Activated CD8-positive, alpha-beta T cell treated with anti-CD3 and anti-CD28 coated beads for 36 hours (primary cell): ENCODE results near the gene MOBP. TPM values are rescaled to one million over a fixed set of nuclear protein-coding genes. Genes with fewer than 3 reads are reported as not detected.

ENCODE experiments used
- ATAC-seq: fragments of 200-7000 bp; cut with Tn5 transposase; one replicate; pipeline ENCODE4 v1.10.0; 2021; ENCODE audit warnings: mild to moderate bottlenecking, moderate library complexity
- CTCF ChIA-PET: fragments of 350-600 bp; sonication (Branson Sonifier 250); formaldehyde crosslinking; loops from one replicate; lab custom pipeline; 2021; ENCODE audit warnings: antibody characterized with exemption; lab: Charles Lee
- POLR2A ChIA-PET: fragments of 350-600 bp; sonication (Branson Sonifier 250); formaldehyde crosslinking; loops from one replicate; lab custom pipeline; 2021; ENCODE audit warnings: antibody characterized with exemption; lab: Charles Lee
- DNase-seq: peaks from one replicate; pipeline ENCODE4 v3.0.0-alpha.2; 2020
- H3K27ac Mint-ChIP-seq: one replicate; pipeline ENCODE4 v1.8.0; 2021; ENCODE audit warnings: mild to moderate bottlenecking, mixed read lengths
- H3K27me3 Mint-ChIP-seq: one replicate; pipeline ENCODE4 v1.8.0; 2021; ENCODE audit warnings: mixed read lengths
- H3K36me3 Mint-ChIP-seq: one replicate; pipeline ENCODE4 v1.8.0; 2021; ENCODE audit warnings: low read depth, mixed read lengths
- H3K4me1 Mint-ChIP-seq: one replicate; pipeline ENCODE4 v1.8.0; 2021; ENCODE audit warnings: low read depth, mixed read lengths
- H3K4me3 Mint-ChIP-seq: one replicate; pipeline ENCODE4 v1.8.0; 2021; ENCODE audit warnings: mild to moderate bottlenecking, moderate library complexity, mixed read lengths
- H3K9me3 Mint-ChIP-seq: one replicate; pipeline ENCODE4 v1.8.0; 2021; ENCODE audit warnings: mixed read lengths
- CTCF ChIP-seq: fragments of 200-600 bp; IDR thresholded peaks from one replicate; pipeline ENCODE4 v1.8.0; 2022; ENCODE audit warnings: antibody characterized with exemption, mild to moderate bottlenecking
- intact Hi-C: fragments of 100-400 bp; cut with micrococcal nuclease; formaldehyde crosslinking; loops from one replicate; pipeline ENCODE4 v1.10.0; 2022
- total RNA-seq, 2 experiments: library from RNA; stranded (reverse); gene quantifications; one replicate each; pipeline ENCODE4 v1.2.3, GENCODE V29; 2021

The MOBP gene
- total RNA-seq, 2 experiments from 2014 or later: not detected

GRCh38 chr3:39533226-39533625 lies 65.7 kb downstream of the MOBP start:
- Mint-ChIP-seq H3K4me1 (no peaks in the 10 kb centered on the region), H3K9me3 (no peaks in the 10 kb centered on the region), H3K36me3 (no peaks in the 10 kb centered on the region), H3K4me3 (no peak overlapping the region), H3K27me3 (peaks cover 12% of the 10 kb centered on the region), H3K27ac (no peak overlapping the region)
- TF ChIP-seq CTCF: no peak
- CTCF ChIA-PET: no interaction called here
- ATAC-seq: no peak
- DNase-seq: no peak
- intact Hi-C loops: no loop called here
- POLR2A ChIA-PET: no interaction called here

- DNase-seq (no peak), ATAC-seq (peak; percentile 51)
- Mint-ChIP-seq H3K4me3 (no peak overlapping the region), H3K9me3 (no peaks in the 10 kb centered on the region), H3K27me3 (peaks cover 10% of the 10 kb centered on the region), H3K27ac (no peak overlapping the region), H3K4me1 (peaks cover 10% of the 10 kb centered on the region), H3K36me3 (no peaks in the 10 kb centered on the region)
- ChIA-PET CTCF (no interaction called here), POLR2A (interaction anchor here (0.9 to 1.4 kb wide), 2 partner anchors 133 to 134 kb away, joined by 3 to 4 read pairs; partner anchors contain the start of gene RPSA)
- intact Hi-C loops: no loop called here
- no peak for TF ChIP-seq CTCF
Observed at GRCh38 chr3:39540162-39540921, 72.9 kb downstream of the MOBP start.

GRCh38 chr3:39541442-39541841 lies 74.0 kb downstream of the MOBP start:
- H3K4me1 Mint-ChIP-seq: peaks cover 10% of the 10 kb centered on the region
- intact Hi-C loops: no loop called here

GRCh38 chr3:39541917-39542329 lies 74.4 kb downstream of the MOBP start:
- DNase-seq (no peak), ATAC-seq (no peak)
- peaks cover 10% of the 10 kb centered on the region for H3K4me1 Mint-ChIP-seq
- H3K27me3 Mint-ChIP-seq: peaks cover 9% of the 10 kb centered on the region
- H3K4me3 Mint-ChIP-seq: no peak overlapping the region
- no peaks in the 10 kb centered on the region for H3K9me3 Mint-ChIP-seq
- intact Hi-C loops: no loop called here
- ChIA-PET CTCF (interaction anchor here (1.0 to 1.8 kb wide), 3 partner anchors 11 to 449 kb away, joined by 3 to 4 read pairs (median 4); no protein-coding TSS in a partner anchor), POLR2A (no interaction called here)
- H3K36me3 Mint-ChIP-seq: no peaks in the 10 kb centered on the region
- TF ChIP-seq CTCF: peak; percentile 32
- H3K27ac Mint-ChIP-seq: no peak overlapping the region

More at GRCh38 chr3:39541442-39541841, 74.0 kb downstream of the MOBP start:
- ChIA-PET CTCF (interaction anchor here (1.0 kb wide), 2 partner anchors 10 to 449 kb away, joined by 3 to 4 read pairs; no protein-coding TSS in a partner anchor), POLR2A (interaction anchor here (1.4 kb wide), 1 partner anchor 135 kb away, joined by 3 read pairs; the partner anchor contains the start of gene RPSA)
- no peaks in the 10 kb centered on the region for H3K36me3 Mint-ChIP-seq
- H3K4me3 Mint-ChIP-seq: no peak overlapping the region
- H3K27me3 Mint-ChIP-seq: peaks cover 9% of the 10 kb centered on the region
- ATAC-seq (no peak), DNase-seq (no peak)
- TF ChIP-seq CTCF: no peak
- no peak overlapping the region for H3K27ac Mint-ChIP-seq
- H3K9me3 Mint-ChIP-seq: no peaks in the 10 kb centered on the region

- ATAC-seq (peak; percentile 42), DNase-seq (no peak)
- Mint-ChIP-seq H3K27me3 (peaks cover 10% of the 10 kb centered on the region), H3K4me1 (peaks cover 10% of the 10 kb centered on the region), H3K27ac (no peak overlapping the region), H3K4me3 (no peak overlapping the region), H3K9me3 (no peaks in the 10 kb centered on the region), H3K36me3 (no peaks in the 10 kb centered on the region)
- ChIA-PET POLR2A (interaction anchor here (1.1 kb wide), 1 partner anchor 9 kb away, joined by 3 read pairs; no protein-coding TSS in a partner anchor), CTCF (interaction anchor here (1.0 to 1.8 kb wide), 2 partner anchors 43 to 448 kb away, joined by 3 to 4 read pairs; no protein-coding TSS in a partner anchor)
- no peak for TF ChIP-seq CTCF
- intact Hi-C loops: no loop called here
Observed at GRCh38 chr3:39542588-39542988, 75.1 kb downstream of the MOBP start.
